Thyroid gland (tissue), 4 donors: ENCODE measurements around the gene PDS5A.

ENCODE experiments used
- CTCF ChIP-seq, 6 experiments: fragments of 200-600 bp in 3 of 6; fragments of 450-650 bp in 3 of 6; sonication (generic) in 3 of 6; IDR thresholded peaks; one replicate each; pipeline ENCODE4 v1.5.1; 2016 to 2019; ENCODE audit warnings: antibody characterized with exemption in 6 of 6, mild to moderate bottlenecking in 2 of 6, inconsistent platforms in 1 of 6, moderate library complexity in 1 of 6
- POLR2A ChIP-seq, 2 donors: fragments of 450-650 bp; IDR thresholded peaks; one replicate each; pipeline ENCODE4 v1.6.1; 2017; ENCODE audit warnings: antibody characterized with exemption in 2 of 2, mild to moderate bottlenecking in 2 of 2, moderate library complexity in 1 of 2

DNA sequence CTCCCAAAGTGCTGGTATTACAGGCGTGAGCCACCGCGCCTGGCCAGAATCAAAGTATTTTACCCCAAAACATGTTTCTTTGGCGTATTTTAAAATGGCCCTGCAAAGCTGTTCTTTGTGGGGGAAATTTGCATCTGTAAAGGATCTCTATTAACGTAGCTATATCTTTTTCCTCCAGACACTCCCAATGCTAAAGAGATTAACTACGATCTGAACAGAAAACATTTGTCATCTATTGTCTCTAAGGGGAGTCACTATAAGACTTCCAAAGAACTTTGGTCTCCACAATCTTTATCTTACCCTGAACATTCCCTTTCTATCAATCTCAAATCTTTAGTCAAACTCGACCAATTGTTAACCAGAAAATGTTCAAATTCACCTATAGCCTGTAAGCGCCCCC, 19.1 kb upstream of the PDS5A start:
- no peak for TF ChIP-seq CTCF (IDR thresholded peaks at IDR 0.05)
- TF ChIP-seq POLR2A (IDR thresholded peaks at IDR 0.05), result no peak
